Peyer's patch (tissue), 4 donors: ENCODE data around the gene HOXD8.

ENCODE experiments used
- POLR2A ChIP-seq, 2 donors: fragments of 450-650 bp; IDR thresholded peaks; one replicate each; pipeline ENCODE4 v1.5.1; 2017; ENCODE audit warnings: antibody characterized with exemption in 2 of 2, mild to moderate bottlenecking in 2 of 2, moderate library complexity in 2 of 2
- TF ChIP-seq, protein P1 (sequence below), 6 experiments: fragments of 450-650 bp in 4 of 6; fragments of 200-600 bp in 2 of 6; sonication (generic) in 1 of 6; IDR thresholded peaks; one replicate each; pipeline ENCODE4 v1.5.1; 2017 to 2019; ENCODE audit warnings: antibody characterized with exemption in 6 of 6, mild to moderate bottlenecking in 3 of 6, moderate library complexity in 1 of 6

DNA sequence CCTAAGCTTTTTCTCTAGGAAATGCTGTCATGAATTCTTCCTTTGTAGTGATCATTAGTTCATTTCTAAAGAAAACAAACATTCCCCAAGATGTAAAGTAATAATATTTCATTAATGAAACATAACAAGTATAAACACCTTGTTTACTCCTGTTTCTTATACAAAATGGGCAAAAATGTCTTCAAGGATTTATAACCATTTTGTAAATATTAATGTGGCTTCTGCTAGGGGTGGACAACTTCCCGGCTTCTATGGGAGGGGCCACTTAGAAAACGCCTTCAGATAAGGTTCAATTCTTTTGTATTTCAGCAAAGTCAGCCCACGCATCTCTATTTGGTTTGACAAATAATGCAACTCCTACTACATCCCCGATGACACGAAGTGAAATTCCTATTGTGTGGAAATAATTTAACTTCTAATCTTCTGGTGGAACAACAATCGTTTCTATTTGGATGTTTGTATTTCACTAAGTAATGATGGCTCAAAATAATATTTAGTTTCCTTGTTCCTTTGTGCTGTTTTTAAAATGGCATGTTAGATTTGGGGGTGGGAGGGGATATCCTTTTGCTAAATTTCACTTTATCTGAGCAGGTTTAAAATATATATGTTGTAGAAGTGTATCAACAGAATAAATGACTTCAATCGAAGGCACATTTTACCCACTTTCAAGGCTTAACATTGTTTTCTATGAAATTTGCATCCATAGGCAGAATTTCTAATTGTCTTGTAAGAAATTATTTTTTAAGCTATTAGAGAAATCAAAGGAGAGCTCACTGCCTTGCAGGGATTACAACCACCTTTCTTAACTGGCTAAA, 44.3 kb downstream of the HOXD8 start:
- TF ChIP-seq, protein P1, sequence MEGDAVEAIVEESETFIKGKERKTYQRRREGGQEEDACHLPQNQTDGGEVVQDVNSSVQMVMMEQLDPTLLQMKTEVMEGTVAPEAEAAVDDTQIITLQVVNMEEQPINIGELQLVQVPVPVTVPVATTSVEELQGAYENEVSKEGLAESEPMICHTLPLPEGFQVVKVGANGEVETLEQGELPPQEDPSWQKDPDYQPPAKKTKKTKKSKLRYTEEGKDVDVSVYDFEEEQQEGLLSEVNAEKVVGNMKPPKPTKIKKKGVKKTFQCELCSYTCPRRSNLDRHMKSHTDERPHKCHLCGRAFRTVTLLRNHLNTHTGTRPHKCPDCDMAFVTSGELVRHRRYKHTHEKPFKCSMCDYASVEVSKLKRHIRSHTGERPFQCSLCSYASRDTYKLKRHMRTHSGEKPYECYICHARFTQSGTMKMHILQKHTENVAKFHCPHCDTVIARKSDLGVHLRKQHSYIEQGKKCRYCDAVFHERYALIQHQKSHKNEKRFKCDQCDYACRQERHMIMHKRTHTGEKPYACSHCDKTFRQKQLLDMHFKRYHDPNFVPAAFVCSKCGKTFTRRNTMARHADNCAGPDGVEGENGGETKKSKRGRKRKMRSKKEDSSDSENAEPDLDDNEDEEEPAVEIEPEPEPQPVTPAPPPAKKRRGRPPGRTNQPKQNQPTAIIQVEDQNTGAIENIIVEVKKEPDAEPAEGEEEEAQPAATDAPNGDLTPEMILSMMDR (IDR thresholded peaks at IDR 0.05), result no peak
- TF ChIP-seq POLR2A (IDR thresholded peaks at IDR 0.05), result no peak
